22Rv1 (cell line): Measurements from ENCODE around the gene REEP5.
A peak's percentile ranks its signal among the peaks of the same experiment; 100 is the strongest.

Experiments used
- H3K27ac ChIP-seq: fragments of 450-650 bp; 2 replicates; pipeline ENCODE4 v1.5.1; 2017
- ZFX ChIP-seq: fragments of 450-650 bp; IDR thresholded peaks from 2 replicates; pipeline ENCODE4 v1.6.1; 2017; ENCODE audit warnings: antibody characterized with exemption, borderline replicate concordance
- TF ChIP-seq, protein P1 (sequence below): fragments of 450-650 bp; IDR thresholded peaks from 2 replicates; pipeline ENCODE4 v1.5.1; 2017; ENCODE audit warnings: mild to moderate bottlenecking

REEP5 gene

DNA sequence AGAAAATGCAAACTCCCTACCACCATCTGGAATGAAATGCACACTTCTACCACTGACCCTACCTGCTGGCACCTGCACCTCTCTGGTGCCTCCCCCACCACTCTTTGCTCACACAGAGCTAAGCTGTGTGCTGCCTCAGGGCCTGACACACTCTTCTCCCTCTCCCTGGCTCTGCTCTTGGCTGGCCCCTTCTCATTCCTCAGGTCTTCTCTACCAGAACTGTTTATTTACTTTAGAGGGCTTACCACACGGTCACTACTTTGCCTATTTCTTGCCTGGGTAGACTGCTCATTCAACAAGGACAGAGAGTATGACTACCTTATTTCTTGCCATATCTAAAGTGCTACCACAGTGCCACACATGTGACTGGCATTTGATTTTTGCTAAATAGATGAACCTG, 3.3 kb downstream of the REEP5 start:
- TF ChIP-seq ZFX, result no peak
- TF ChIP-seq, protein P1, sequence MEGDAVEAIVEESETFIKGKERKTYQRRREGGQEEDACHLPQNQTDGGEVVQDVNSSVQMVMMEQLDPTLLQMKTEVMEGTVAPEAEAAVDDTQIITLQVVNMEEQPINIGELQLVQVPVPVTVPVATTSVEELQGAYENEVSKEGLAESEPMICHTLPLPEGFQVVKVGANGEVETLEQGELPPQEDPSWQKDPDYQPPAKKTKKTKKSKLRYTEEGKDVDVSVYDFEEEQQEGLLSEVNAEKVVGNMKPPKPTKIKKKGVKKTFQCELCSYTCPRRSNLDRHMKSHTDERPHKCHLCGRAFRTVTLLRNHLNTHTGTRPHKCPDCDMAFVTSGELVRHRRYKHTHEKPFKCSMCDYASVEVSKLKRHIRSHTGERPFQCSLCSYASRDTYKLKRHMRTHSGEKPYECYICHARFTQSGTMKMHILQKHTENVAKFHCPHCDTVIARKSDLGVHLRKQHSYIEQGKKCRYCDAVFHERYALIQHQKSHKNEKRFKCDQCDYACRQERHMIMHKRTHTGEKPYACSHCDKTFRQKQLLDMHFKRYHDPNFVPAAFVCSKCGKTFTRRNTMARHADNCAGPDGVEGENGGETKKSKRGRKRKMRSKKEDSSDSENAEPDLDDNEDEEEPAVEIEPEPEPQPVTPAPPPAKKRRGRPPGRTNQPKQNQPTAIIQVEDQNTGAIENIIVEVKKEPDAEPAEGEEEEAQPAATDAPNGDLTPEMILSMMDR, result no peak
- H3K27ac ChIP-seq, result no peak overlapping the region

DNA sequence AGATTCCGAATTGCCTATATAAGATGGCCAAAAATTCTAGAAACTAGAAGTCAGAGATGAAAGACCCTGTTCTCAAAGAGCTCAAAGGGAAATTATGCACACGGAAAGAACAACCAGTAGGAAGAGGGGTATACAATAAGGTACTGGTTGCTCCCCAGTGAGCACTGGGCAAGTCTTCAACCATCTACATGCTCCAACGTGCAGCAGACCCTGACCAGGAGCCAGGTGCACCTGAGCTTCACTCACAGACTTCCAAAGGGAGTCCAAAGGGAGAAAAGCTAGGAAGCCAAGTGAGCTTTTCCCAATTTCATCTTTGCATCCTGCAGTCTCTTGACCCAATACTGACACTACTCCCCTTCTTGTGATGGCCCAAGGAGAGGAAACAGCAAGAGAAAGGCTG, 3.9 kb downstream of the REEP5 start:
- TF ChIP-seq, protein P1, result no peak
- no peak for TF ChIP-seq ZFX
- no peak overlapping the region for H3K27ac ChIP-seq

DNA sequence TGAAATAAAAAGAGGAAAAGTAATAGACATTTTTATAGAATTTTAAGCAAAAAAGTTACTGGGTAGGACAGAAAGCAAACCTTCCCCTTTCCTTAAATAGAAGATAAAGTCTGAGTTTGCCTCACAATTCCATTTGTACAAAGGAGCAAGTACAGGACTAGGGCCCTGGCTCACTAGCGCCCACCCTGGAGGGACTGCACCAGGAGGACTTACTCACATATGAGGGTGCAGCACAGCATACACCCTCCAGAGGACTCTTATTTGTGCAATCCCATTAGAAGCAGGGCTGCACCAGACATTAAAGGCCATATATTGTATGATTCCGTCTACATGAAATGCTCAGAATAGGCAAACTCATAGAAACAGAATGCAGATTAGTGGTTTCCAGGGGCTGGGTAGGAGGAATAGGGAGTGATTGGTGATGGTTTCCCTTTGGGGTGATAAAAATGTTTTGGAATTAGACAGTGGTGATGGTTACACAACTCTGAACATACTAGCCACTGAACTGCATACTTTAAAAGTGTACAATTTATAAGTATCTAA, 4.5 kb downstream of the REEP5 start:
- no peak for TF ChIP-seq ZFX
- TF ChIP-seq, protein P1, result peak; percentile 51
- H3K27ac ChIP-seq, result no peak overlapping the region

DNA sequence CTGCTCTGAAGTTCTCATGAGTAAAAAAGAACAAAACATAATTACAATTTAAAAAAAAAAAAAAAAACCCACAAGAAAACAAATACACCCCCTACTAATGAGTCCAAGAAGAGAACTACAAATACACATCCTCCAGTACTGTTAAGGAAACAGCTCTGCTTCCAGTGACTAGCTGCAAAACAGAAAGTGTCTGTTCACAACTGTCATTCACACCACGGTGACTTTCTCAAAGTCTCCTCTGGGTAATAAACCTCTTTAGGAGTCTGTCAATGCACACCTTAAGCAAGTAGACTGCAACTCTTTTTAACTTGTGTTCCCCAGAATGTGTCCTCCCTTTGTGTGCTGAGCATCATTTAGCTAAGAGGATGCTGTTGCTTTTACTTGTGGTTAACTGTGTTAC, 6.2 kb downstream of the REEP5 start:
- TF ChIP-seq, protein P1, result no peak
- no peak for TF ChIP-seq ZFX
- H3K27ac ChIP-seq, result no peak overlapping the region

DNA sequence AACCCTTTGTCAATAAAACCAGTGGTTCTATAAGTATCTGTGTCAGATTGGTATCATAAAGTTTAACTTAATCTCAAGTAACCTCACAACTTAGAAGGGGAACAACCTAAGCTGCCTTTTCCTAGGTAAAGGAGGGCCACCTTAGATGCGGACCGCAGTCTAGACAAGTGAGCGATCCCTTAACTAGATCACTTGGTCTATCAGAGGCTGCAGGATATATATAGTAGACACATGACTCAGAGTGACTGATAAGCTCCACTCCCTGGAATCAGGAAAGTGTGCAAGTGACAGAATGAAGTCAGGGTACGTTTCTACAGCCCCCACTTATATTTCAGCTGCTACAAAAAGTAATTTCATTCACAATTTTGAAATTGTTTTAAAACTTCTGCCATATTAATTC, 7.4 kb downstream of the REEP5 start:
- TF ChIP-seq, protein P1, result no peak
- no peak overlapping the region for H3K27ac ChIP-seq

DNA sequence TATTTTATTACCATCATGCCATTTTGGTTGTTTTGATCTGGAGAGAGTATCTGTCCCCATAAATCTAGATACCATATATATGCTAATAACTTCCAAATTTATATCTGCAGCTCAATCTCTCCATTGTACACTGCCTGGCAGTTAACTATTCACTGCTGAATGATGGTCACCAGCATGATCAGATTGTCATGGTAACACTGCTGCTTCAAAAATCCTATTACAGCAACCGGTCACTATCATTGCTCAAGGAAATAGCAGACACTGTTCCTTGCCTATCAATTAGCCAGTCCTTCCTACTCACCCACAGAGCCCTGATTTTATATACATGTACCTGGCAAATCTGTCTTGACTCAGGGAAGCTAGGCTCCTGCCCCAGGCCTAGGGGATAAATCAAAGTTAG, 11.5 kb downstream of the REEP5 start:
- no peak overlapping the region for H3K27ac ChIP-seq
- TF ChIP-seq ZFX, result no peak
- TF ChIP-seq, protein P1, result no peak

DNA sequence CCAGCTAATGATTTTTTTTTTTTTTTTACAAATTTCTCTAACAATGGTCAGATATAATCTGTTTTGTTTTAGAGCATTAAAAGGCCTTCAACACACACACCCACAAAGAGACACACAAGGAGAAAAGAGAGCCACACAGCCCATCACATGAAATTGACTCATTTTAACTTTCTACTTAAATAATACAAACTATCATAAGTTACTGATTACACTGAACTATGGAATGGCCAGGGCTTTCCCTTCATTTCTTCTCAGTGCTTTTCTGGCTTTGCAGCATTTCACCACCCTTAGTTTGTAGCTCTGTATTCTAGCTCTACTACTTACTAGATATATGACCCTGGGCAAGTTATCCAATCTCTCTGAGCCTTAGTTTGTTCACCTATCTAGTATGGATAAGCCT, 13.2 kb downstream of the REEP5 start:
- TF ChIP-seq, protein P1, result no peak
- no peak for TF ChIP-seq ZFX

More for the DNA sequence above, 13.2 kb downstream of the REEP5 start:
- H3K27ac ChIP-seq, result no peak overlapping the region
